Glomerular endothelial cell (primary cell): ENCODE data around the gene PTPA. TPM values are rescaled to one million over a fixed set of nuclear protein-coding genes. Genes with fewer than 3 reads are reported as not detected.
"Not testable (repeated sequence)": the region's sequence is repeated elsewhere in the genome, so short reads cannot be mapped to it uniquely, and the experiment has no call there.

Source experiments
- DNase-seq: peaks from one replicate; pipeline ENCODE4 v3.0.0-alpha.2; 2011; ENCODE audit warnings: low read depth, low spot score; ENCODE audit errors: extremely low read depth
- total RNA-seq: library from RNA; depleted of rRNA; stranded (reverse); fragments of >200 nt; gene quantifications from 2 replicates; pipeline ENCODE4 v1.2.3, GENCODE V29; 2015

The PTPA gene
- total RNA-seq, 1 donor from 2014 or later: 82.9 TPM

GRCh38 chr9:129108805-129109536 is 2.2 kb upstream of the PTPA start:
- no peak for DNase-seq

GRCh38 chr9:129109537-129109903 is 1.7 kb upstream of the PTPA start:
- no peak for DNase-seq

GRCh38 chr9:129109952-129110739 is 1.1 kb upstream of the PTPA start:
- no peak for DNase-seq

- no peak for DNase-seq
Measured at GRCh38 chr9:129111528-129112151, 425 bp downstream of the PTPA start.

- DNase-seq: not testable (repeated sequence)
Measured at GRCh38 chr9:129112526-129112925, 1.3 kb downstream of the PTPA start.

- DNase-seq: no peak
Measured at GRCh38 chr9:129113645-129114304, 2.6 kb downstream of the PTPA start.

GRCh38 chr9:129118799-129119198 is 7.6 kb downstream of the PTPA start:
- DNase-seq: no peak

- no peak for DNase-seq
Measured at GRCh38 chr9:129121483-129121882, 10.3 kb downstream of the PTPA start.

GRCh38 chr9:129122133-129122532 is 10.9 kb downstream of the PTPA start:
- DNase-seq: no peak

- not testable (repeated sequence) for DNase-seq
Measured at GRCh38 chr9:129122976-129123375, 11.8 kb downstream of the PTPA start.

- DNase-seq: no peak
Measured at GRCh38 chr9:129124506-129125069, 13.4 kb downstream of the PTPA start.

- no peak for DNase-seq
Measured at GRCh38 chr9:129125478-129125877, 14.3 kb downstream of the PTPA start.

GRCh38 chr9:129126749-129127618 is 15.8 kb downstream of the PTPA start:
- DNase-seq: no peak

- DNase-seq: no peak
Measured at GRCh38 chr9:129128689-129129088, 17.5 kb downstream of the PTPA start.

GRCh38 chr9:129130271-129130670 is 19.1 kb downstream of the PTPA start:
- not testable (repeated sequence) for DNase-seq

GRCh38 chr9:129130791-129131190 is 19.6 kb downstream of the PTPA start:
- DNase-seq: no peak

- no peak for DNase-seq
Measured at GRCh38 chr9:129131300-129132145, 20.3 kb downstream of the PTPA start.

GRCh38 chr9:129133082-129133481 is 21.9 kb downstream of the PTPA start:
- no peak for DNase-seq

GRCh38 chr9:129135476-129135875 is 24.3 kb downstream of the PTPA start:
- no peak for DNase-seq
